B cell (primary cell): Measurements from ENCODE around the gene ELFN1.

Source experiments
- CTCF ChIP-seq: fragments of 200-600 bp; IDR thresholded peaks from one replicate; pipeline ENCODE4 v1.8.0; 2022; ENCODE audit warnings: antibody characterized with exemption, mild to moderate bottlenecking
- EZH2 ChIP-seq: IDR thresholded peaks from 2 replicates; pipeline ENCODE4 v1.6.1; 2012; ENCODE audit warnings: borderline replicate concordance, low read depth, mild to moderate bottlenecking, moderate library complexity, low read length; ENCODE audit not compliant: insufficient read depth, poor library complexity, severe bottlenecking

- TF ChIP-seq CTCF: no peak
- TF ChIP-seq EZH2: no peak
These were observed 5.1 kb downstream of the ELFN1 start for GRCh38 chr7:1675036-1675671.
